HepG2 (cell line): ENCODE measurements around the gene KDM7A. TPM values are rescaled to one million over a fixed set of nuclear protein-coding genes. Genes with fewer than 3 reads are reported as not detected.

ENCODE experiments used
- ATAC-seq: fragments of 200-7000 bp; cut with Tn5 transposase; 3 replicates; pipeline ENCODE4 v1.9.1; 2020; ENCODE audit warnings: mild to moderate bottlenecking, moderate library complexity
- BruUV-seq: library from RNA; stranded (reverse); fragments of 400-500 nt; replicated peaks from 2 replicates; lab custom pipeline; 2021; lab: Mats Ljungman, UMichigan
- CTCF ChIA-PET: fragments of 300-600 bp; formaldehyde crosslinking; extraction: SDS; loops from one replicate; lab custom pipeline; 2021; ENCODE audit warnings: low total read pairs, inconsistent platforms, low intra/inter-chr PET ratio; lab: Yijun Ruan, JAX
- POLR2A ChIA-PET: fragments of 350-600 bp; sonication (Branson Sonifier 250); formaldehyde crosslinking; loops from one replicate; lab custom pipeline; 2020; ENCODE audit warnings: antibody characterized with exemption, inconsistent platforms; lab: Yijun Ruan, JAX
- DNase-seq: peaks from one replicate; pipeline ENCODE4 v3.0.0-alpha.2; 2015; ENCODE audit warnings: low spot score
- FAIRE-seq: peaks from 3 replicates; lab custom pipeline; 2011; peaks lifted over from hg19 to GRCh38; lab: Jason Lieb, UNC
- H2AFZ ChIP-seq: one replicate; pipeline ENCODE4 v1.6.1; 2011; ENCODE audit warnings: low read length, inconsistent platforms
- H3K27ac ChIP-seq: fragments of 300-600 bp; 3 replicates; pipeline ENCODE4 v1.8.0; 2011; ENCODE audit warnings: mixed run types, mild to moderate bottlenecking, mixed read lengths, low read length, inconsistent platforms; ENCODE audit not compliant: insufficient read depth; ENCODE audit errors: extremely low read length
- H3K27me3 ChIP-seq, 2 experiments: fragments of 200-600 bp in 1 of 2; 2 replicates in 1 of 2; 3 replicates in 1 of 2; pipeline versions ENCODE4 v1.6.0 to v1.8.0; 2011; ENCODE audit warnings: low read length in 2 of 2, mild to moderate bottlenecking in 2 of 2, moderate library complexity in 2 of 2, inconsistent platforms in 1 of 2; ENCODE audit not compliant: insufficient read depth in 2 of 2, control insufficient read depth in 1 of 2
- H3K36me3 ChIP-seq, 2 experiments: fragments of 200-600 bp in 1 of 2; replicated peaks in 1 of 2; 2 replicates in 1 of 2; 3 replicates in 1 of 2; pipeline versions ENCODE4 v1.5.1 to v1.8.0; 2011; ENCODE audit warnings: low read length in 2 of 2, inconsistent platforms in 1 of 2; ENCODE audit not compliant: insufficient read depth in 2 of 2, control insufficient read depth in 1 of 2
- H3K4me1 ChIP-seq: 2 replicates; pipeline ENCODE4 v1.5.1; 2012; ENCODE audit warnings: low read length, inconsistent platforms; ENCODE audit not compliant: insufficient read depth
- H3K4me2 ChIP-seq: 2 replicates; pipeline ENCODE4 v1.6.0; 2011; ENCODE audit warnings: low read depth, low read length, inconsistent platforms
- H3K4me3 ChIP-seq, 3 experiments: fragments of 200-600 bp in 1 of 3; sonication (generic), shearing (Covaris generic) in 1 of 3; replicated peaks in 1 of 3; 2 replicates each; pipeline ENCODE4 v1.5.1; 2011 to 2016; ENCODE audit warnings: low read length in 3 of 3, inconsistent platforms in 2 of 3, low read depth in 2 of 3, mild to moderate bottlenecking in 2 of 3, control low read depth in 1 of 3, mixed read lengths in 1 of 3; ENCODE audit not compliant: insufficient read depth in 1 of 3
- H3K79me2 ChIP-seq: one replicate; pipeline ENCODE4 v1.6.1; 2011; ENCODE audit warnings: low read length, inconsistent platforms; ENCODE audit not compliant: insufficient read depth
- H3K9ac ChIP-seq: 2 replicates; pipeline ENCODE4 v1.6.0; 2011; ENCODE audit warnings: mild to moderate bottlenecking, low read depth, low read length, inconsistent platforms; ENCODE audit not compliant: insufficient read depth
- H3K9me3 ChIP-seq: 2 replicates; pipeline ENCODE4 v1.5.1; 2012; ENCODE audit warnings: mild to moderate bottlenecking, low read length
- H4K20me1 ChIP-seq: 2 replicates; pipeline ENCODE4 v1.6.0; 2011; ENCODE audit warnings: inconsistent platforms, mild to moderate bottlenecking, low read length, moderate library complexity; ENCODE audit not compliant: insufficient read depth
- ATAD3A ChIP-seq: sonication (generic); formaldehyde crosslinking; IDR thresholded peaks from 2 replicates; pipeline ENCODE4 v1.4.0; 2020; ENCODE audit warnings: missing genetic modification reagents
- ERF ChIP-seq: IDR thresholded peaks from 2 replicates; pipeline ENCODE4 v1.6.1; 2018; ENCODE audit warnings: missing biosample characterization, missing genetic modification reagents
- ZNF207 ChIP-seq: fragments of 450-650 bp; IDR thresholded peaks from 2 replicates; pipeline ENCODE4 v1.6.1; 2016; ENCODE audit warnings: antibody characterized with exemption, borderline replicate concordance
- ZNF343 ChIP-seq: sonication (generic); formaldehyde crosslinking; IDR thresholded peaks from 2 replicates; pipeline ENCODE4 v1.4.0; 2020; ENCODE audit warnings: mild to moderate bottlenecking, missing genetic modification reagents
- ZNF782 ChIP-seq: sonication (generic); formaldehyde crosslinking; IDR thresholded peaks from 2 replicates; pipeline ENCODE4 v1.4.0; 2020; ENCODE audit warnings: missing genetic modification reagents, mild to moderate bottlenecking, borderline replicate concordance
- WGBS: methylation state at CpG from one replicate; pipeline ENCODE4 v1.1.6; 2017; ENCODE audit warnings: low lambda C conversion rate; 5-methylcytosine and 5-hydroxymethylcytosine counted together
- in situ Hi-C: cut with HindIII; loops from 2 replicates; pipeline ENCODE4 v1.10.0; 2017; ENCODE audit warnings: low pct_unique_long_range_greater_than_20kb; ENCODE audit not compliant: extremely low pct_ligation_motif_present
- intact Hi-C: fragments of 100-400 bp; cut with micrococcal nuclease; formaldehyde crosslinking; loops from one replicate; pipeline ENCODE4 v1.10.0; 2022; ENCODE audit not compliant: unreplicated experiment
- polyA plus RNA-seq, 8 experiments: library from polyadenylated mRNA; depleted of rRNA in 3 of 8; stranded (reverse) in 7 of 8; unstranded in 1 of 8; fragments of >200 nt; fragmentation: Illumina TruSeq in 4 of 8; extraction: Trizol in 4 of 8; gene quantifications; 2 replicates each; pipeline versions ENCODE4 v1.2.1 to v1.2.3, GENCODE V29; 2011 to 2016; ENCODE audit warnings: low read depth in 4 of 8, missing spikeins in 1 of 8, mixed read lengths in 1 of 8; ENCODE audit not compliant: insufficient read depth in 1 of 8
- total RNA-seq, 5 experiments: library from RNA; depleted of rRNA; stranded (reverse); fragments of >200 nt; fragmentation: Illumina TruSeq; extraction: Trizol; gene quantifications; 2 replicates each; pipeline ENCODE4 v1.2.3, GENCODE V29; 2016; ENCODE audit warnings: low read depth in 1 of 5
- TF ChIP-seq, protein P1 (sequence below): sonication (generic); formaldehyde crosslinking; IDR thresholded peaks from 2 replicates; pipeline ENCODE4 v1.4.0; 2020; ENCODE audit warnings: missing genetic modification reagents, borderline replicate concordance
- TF ChIP-seq, protein P2 (sequence below): sonication (generic); formaldehyde crosslinking; IDR thresholded peaks from 2 replicates; pipeline ENCODE4 v1.4.0; 2020; ENCODE audit warnings: low read depth, mild to moderate bottlenecking, missing genetic modification reagents
- TF ChIP-seq, protein P3 (sequence below): sonication (generic); formaldehyde crosslinking; conservative IDR thresholded peaks from 2 replicates; pipeline ENCODE4 v1.8.0; 2022; ENCODE audit warnings: missing genetic modification reagents
- TF ChIP-seq, protein P4 (sequence below): sonication (generic); formaldehyde crosslinking; IDR thresholded peaks from 2 replicates; pipeline ENCODE4 v1.5.1; 2020; ENCODE audit warnings: missing genetic modification reagents, mild to moderate bottlenecking, borderline replicate concordance

The KDM7A gene
- total and polyA plus RNA-seq, 2 of the 13 experiments (the other 11 are each of a cell fraction or from before 2014, with no cell fraction given) = 10.8 to 16.8 TPM

DNA sequence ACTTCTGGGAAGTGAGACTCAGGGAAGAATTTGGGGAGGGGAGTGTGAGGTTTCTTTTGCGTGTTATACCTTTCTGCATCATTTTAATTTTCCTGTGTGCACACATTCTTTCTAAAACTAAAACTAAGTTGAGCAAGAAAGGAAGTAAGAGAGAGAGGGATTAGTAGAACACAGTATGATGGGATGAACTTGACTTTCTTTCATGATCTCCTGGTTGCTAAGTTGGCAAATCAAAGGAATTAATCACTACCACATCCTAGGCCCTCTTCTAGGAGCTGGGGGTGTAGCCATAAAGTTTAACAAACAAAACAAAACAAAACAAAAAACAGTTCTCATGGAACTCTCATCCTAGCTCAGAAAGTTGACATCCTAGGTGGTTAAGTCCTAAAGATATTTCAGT, 19.1 kb upstream of the KDM7A start:
- no peak overlapping the region for H3K4me2 ChIP-seq
- no peaks in the 10 kb centered on the region for H3K9me3 ChIP-seq
- 80% methylated on average over 1 of the region's 1 CpG for WGBS
- no peak for DNase-seq
- H3K79me2 ChIP-seq = no peaks in the 10 kb centered on the region
- peaks cover 52% of the 10 kb centered on the region for H3K4me1 ChIP-seq
- H2AFZ ChIP-seq = no peak overlapping the region
- no peaks in the 10 kb centered on the region for H4K20me1 ChIP-seq
- H3K4me3 ChIP-seq = no peak overlapping the region
- in situ Hi-C loops = no loop called here
- no peak overlapping the region for H3K27ac ChIP-seq
- ChIA-PET CTCF (no interaction called here), POLR2A (interaction anchor here (0.6 kb wide), 1 partner anchor 47 kb away, joined by 3 read pairs; no protein-coding TSS in a partner anchor)
- intact Hi-C loops = no loop called here
- H3K9ac ChIP-seq = no peak overlapping the region
- no peaks in the 10 kb centered on the region for H3K36me3 ChIP-seq
- no peak for ATAC-seq
- H3K27me3 ChIP-seq = peaks cover 0 to 11% of the 10 kb centered on the region in 2 experiments; a peak in 1 of 5 replicates
- no TSS peak for BruUV-seq
- FAIRE-seq = no peak
- TF ChIP-seq ZNF782 (CRISPR knock-in tag) = no peak
- TF ChIP-seq ZNF343 (CRISPR knock-in tag) = no peak
- TF ChIP-seq, protein P1, sequence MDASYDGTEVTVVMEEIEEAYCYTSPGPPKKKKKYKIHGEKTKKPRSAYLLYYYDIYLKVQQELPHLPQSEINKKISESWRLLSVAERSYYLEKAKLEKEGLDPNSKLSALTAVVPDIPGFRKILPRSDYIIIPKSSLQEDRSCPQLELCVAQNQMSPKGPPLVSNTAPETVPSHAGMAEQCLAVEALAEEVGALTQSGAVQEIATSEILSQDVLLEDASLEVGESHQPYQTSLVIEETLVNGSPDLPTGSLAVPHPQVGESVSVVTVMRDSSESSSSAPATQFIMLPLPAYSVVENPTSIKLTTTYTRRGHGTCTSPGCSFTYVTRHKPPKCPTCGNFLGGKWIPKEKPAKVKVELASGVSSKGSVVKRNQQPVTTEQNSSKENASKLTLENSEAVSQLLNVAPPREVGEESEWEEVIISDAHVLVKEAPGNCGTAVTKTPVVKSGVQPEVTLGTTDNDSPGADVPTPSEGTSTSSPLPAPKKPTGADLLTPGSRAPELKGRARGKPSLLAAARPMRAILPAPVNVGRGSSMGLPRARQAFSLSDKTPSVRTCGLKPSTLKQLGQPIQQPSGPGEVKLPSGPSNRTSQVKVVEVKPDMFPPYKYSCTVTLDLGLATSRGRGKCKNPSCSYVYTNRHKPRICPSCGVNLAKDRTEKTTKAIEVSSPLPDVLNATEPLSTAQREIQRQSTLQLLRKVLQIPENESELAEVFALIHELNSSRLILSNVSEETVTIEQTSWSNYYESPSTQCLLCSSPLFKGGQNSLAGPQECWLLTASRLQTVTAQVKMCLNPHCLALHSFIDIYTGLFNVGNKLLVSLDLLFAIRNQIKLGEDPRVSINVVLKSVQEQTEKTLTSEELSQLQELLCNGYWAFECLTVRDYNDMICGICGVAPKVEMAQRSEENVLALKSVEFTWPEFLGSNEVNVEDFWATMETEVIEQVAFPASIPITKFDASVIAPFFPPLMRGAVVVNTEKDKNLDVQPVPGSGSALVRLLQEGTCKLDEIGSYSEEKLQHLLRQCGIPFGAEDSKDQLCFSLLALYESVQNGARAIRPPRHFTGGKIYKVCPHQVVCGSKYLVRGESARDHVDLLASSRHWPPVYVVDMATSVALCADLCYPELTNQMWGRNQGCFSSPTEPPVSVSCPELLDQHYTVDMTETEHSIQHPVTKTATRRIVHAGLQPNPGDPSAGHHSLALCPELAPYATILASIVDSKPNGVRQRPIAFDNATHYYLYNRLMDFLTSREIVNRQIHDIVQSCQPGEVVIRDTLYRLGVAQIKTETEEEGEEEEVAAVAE (CRISPR knock-in tag) = no peak
- TF ChIP-seq, protein P2, sequence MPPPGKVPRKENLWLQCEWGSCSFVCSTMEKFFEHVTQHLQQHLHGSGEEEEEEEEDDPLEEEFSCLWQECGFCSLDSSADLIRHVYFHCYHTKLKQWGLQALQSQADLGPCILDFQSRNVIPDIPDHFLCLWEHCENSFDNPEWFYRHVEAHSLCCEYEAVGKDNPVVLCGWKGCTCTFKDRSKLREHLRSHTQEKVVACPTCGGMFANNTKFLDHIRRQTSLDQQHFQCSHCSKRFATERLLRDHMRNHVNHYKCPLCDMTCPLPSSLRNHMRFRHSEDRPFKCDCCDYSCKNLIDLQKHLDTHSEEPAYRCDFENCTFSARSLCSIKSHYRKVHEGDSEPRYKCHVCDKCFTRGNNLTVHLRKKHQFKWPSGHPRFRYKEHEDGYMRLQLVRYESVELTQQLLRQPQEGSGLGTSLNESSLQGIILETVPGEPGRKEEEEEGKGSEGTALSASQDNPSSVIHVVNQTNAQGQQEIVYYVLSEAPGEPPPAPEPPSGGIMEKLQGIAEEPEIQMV = no peak
- no peak for TF ChIP-seq ATAD3A (CRISPR knock-in tag)
- TF ChIP-seq, protein P3, sequence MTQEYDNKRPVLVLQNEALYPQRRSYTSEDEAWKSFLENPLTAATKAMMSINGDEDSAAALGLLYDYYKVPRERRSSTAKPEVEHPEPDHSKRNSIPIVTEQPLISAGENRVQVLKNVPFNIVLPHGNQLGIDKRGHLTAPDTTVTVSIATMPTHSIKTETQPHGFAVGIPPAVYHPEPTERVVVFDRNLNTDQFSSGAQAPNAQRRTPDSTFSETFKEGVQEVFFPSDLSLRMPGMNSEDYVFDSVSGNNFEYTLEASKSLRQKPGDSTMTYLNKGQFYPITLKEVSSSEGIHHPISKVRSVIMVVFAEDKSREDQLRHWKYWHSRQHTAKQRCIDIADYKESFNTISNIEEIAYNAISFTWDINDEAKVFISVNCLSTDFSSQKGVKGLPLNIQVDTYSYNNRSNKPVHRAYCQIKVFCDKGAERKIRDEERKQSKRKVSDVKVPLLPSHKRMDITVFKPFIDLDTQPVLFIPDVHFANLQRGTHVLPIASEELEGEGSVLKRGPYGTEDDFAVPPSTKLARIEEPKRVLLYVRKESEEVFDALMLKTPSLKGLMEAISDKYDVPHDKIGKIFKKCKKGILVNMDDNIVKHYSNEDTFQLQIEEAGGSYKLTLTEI (CRISPR knock-in tag) = no peak
- no peak for TF ChIP-seq ERF (CRISPR knock-in tag)
- TF ChIP-seq, protein P4, sequence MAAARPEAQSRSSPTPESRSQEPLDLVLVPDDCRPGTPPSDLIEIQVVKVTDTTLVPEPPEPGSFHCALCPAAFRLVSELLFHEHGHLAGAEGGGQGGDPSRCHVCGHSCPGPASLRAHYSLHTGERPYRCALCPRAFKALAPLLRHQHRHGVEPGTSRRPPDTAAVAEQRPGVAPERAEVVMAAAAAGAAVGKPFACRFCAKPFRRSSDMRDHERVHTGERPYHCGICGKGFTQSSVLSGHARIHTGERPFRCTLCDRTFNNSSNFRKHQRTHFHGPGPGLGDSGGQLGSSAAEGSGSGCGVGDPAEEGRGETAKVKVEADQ = no peak
- TF ChIP-seq ZNF207 = no peak
